GM12878 (cell line): ENCODE results near the gene TACC2. TPM values are rescaled to one million over a fixed set of nuclear protein-coding genes. Genes with fewer than 3 reads are reported as not detected.

Experiments
- ATAC-seq: fragments of 200-7000 bp; cut with Tn5 transposase; 3 replicates; pipeline ENCODE4 v1.9.1; 2020; ENCODE audit warnings: mild to moderate bottlenecking, moderate library complexity
- BruUV-seq: library from RNA; stranded (reverse); fragments of 400-500 nt; replicated peaks from 2 replicates; lab custom pipeline; 2021; lab: Mats Ljungman, UMichigan
- CTCF ChIA-PET: fragments of 300-600 bp; sonication (Branson Sonifier 250); formaldehyde crosslinking; extraction: SDS; loops from one replicate; lab custom pipeline; 2021; ENCODE audit warnings: inconsistent platforms; lab: Yijun Ruan, JAX
- POLR2A ChIA-PET: fragments of 350-600 bp; formaldehyde crosslinking; extraction: SDS; loops from one replicate; lab custom pipeline; 2021; ENCODE audit warnings: inconsistent platforms; lab: Charles Lee
- RAD21 ChIA-PET: fragments of 300-600 bp; sonication (Branson Sonifier 250); formaldehyde crosslinking; loops from one replicate; lab custom pipeline; 2023; ENCODE audit warnings: antibody characterized with exemption; ENCODE audit not compliant: unreplicated experiment; lab: Charles Lee
- SMC1A ChIA-PET: fragments of 300-600 bp; sonication (Branson Sonifier 250); formaldehyde crosslinking; loops from one replicate; lab custom pipeline; 2023; ENCODE audit not compliant: unreplicated experiment, uncharacterized antibody; lab: Charles Lee
- DNase-seq: peaks from one replicate; pipeline ENCODE4 v3.0.0-alpha.2; 2011; ENCODE audit warnings: low read depth, low spot score
- FAIRE-seq: peaks from 3 replicates; lab custom pipeline; 2011; peaks lifted over from hg19 to GRCh38; lab: Jason Lieb, UNC
- H2AFZ ChIP-seq: 2 replicates; pipeline ENCODE4 v1.6.0; 2011; ENCODE audit warnings: low read depth, low read length, control low read depth; ENCODE audit not compliant: control insufficient read depth
- H3K27ac ChIP-seq: 2 replicates; pipeline ENCODE4 v1.5.1; 2011; ENCODE audit warnings: control low read depth; ENCODE audit not compliant: control insufficient read depth, insufficient read depth
- H3K27me3 ChIP-seq, 2 experiments: replicated peaks in 1 of 2; 2 replicates each; pipeline versions ENCODE4 v1.6.0 to v1.6.1; 2011; ENCODE audit warnings: low read length in 1 of 2; ENCODE audit not compliant: control insufficient read depth in 2 of 2, insufficient read depth in 2 of 2
- H3K36me3 ChIP-seq, 2 experiments: 2 replicates each; pipeline ENCODE4 v1.5.1; 2011; ENCODE audit warnings: low read length in 1 of 2; ENCODE audit not compliant: control insufficient read depth in 2 of 2, insufficient read depth in 2 of 2
- H3K4me1 ChIP-seq: 2 replicates; pipeline ENCODE4 v1.6.1; 2011; ENCODE audit warnings: mild to moderate bottlenecking, low read length, moderate library complexity, mixed read lengths; ENCODE audit not compliant: control insufficient read depth, insufficient read depth
- H3K4me2 ChIP-seq: 2 replicates; pipeline ENCODE4 v1.6.0; 2011; ENCODE audit warnings: control low read depth; ENCODE audit not compliant: control insufficient read depth, insufficient read depth
- H3K4me3 ChIP-seq: fragments of 200-600 bp; sonication (generic); 2 replicates; pipeline ENCODE4 v1.5.1; 2016
- H3K79me2 ChIP-seq: 2 replicates; pipeline ENCODE4 v1.6.0; 2011; ENCODE audit warnings: low read length; ENCODE audit not compliant: control insufficient read depth, insufficient read depth
- H3K9ac ChIP-seq: 2 replicates; pipeline ENCODE4 v1.8.0; 2011; ENCODE audit warnings: low read length, control low read depth, mixed read lengths; ENCODE audit not compliant: control insufficient read depth, insufficient read depth
- H3K9me3 ChIP-seq: replicated peaks from 3 replicates; pipeline ENCODE4 v1.5.1; 2011; ENCODE audit warnings: mild to moderate bottlenecking, low read length; ENCODE audit not compliant: control insufficient read depth, insufficient read depth
- H4K20me1 ChIP-seq: 2 replicates; pipeline ENCODE4 v1.6.0; 2011; ENCODE audit not compliant: control insufficient read depth, insufficient read depth
- CHD1 ChIP-seq: IDR thresholded peaks from 2 replicates; pipeline ENCODE4 v1.6.1; 2012; ENCODE audit warnings: low read depth, low read length, improper control_type of control experiment
- ETV6 ChIP-seq, 2 experiments: fragments of 450-650 bp in 1 of 2; IDR thresholded peaks in 1 of 2; conservative IDR thresholded peaks in 1 of 2; 2 replicates each; pipeline ENCODE4 v1.6.1; 2014; ENCODE audit warnings: antibody characterized with exemption in 1 of 2, borderline replicate concordance in 1 of 2, low read depth in 1 of 2, mild to moderate bottlenecking in 1 of 2, moderate library complexity in 1 of 2
- FOS ChIP-seq: IDR thresholded peaks from 3 replicates; pipeline ENCODE4 v1.6.1; 2011; ENCODE audit warnings: borderline replicate concordance; ENCODE audit not compliant: insufficient read length; ENCODE audit errors: extremely low read depth
- HDAC6 ChIP-seq: fragments of 200-600 bp; sonication (generic); IDR thresholded peaks from one replicate; pipeline ENCODE4 v1.8.0; 2017; ENCODE audit warnings: antibody characterized with exemption; ENCODE audit not compliant: unreplicated experiment
- HDGF ChIP-seq: fragments of 450-650 bp; IDR thresholded peaks from 2 replicates; pipeline ENCODE4 v1.6.1; 2016; ENCODE audit warnings: antibody characterized with exemption
- KAT2A ChIP-seq: conservative IDR thresholded peaks from 2 replicates; pipeline ENCODE4 v1.6.1; 2011; ENCODE audit warnings: low read depth, low read length; ENCODE audit not compliant: control insufficient read depth
- RAD51 ChIP-seq: fragments of 450-650 bp; IDR thresholded peaks from 2 replicates; pipeline ENCODE4 v1.6.1; 2016; ENCODE audit warnings: moderate library complexity, mild to moderate bottlenecking, inconsistent platforms
- RCOR1 ChIP-seq: conservative IDR thresholded peaks from 2 replicates; pipeline ENCODE4 v1.6.1; 2012; ENCODE audit warnings: low read depth, low read length, improper control_type of control experiment
- TARDBP ChIP-seq: IDR thresholded peaks from 2 replicates; pipeline ENCODE4 v1.6.1; 2016; ENCODE audit warnings: borderline replicate concordance
- WGBS: methylation state at CpG from one replicate; pipeline ENCODE4 v1.1.6; 2016; ENCODE audit warnings: low lambda C conversion rate; ENCODE audit not compliant: insufficient replicate concordance, insufficient coverage; ENCODE audit errors: missing lambda C conversion rate; 5-methylcytosine and 5-hydroxymethylcytosine counted together
- in situ Hi-C: fragments of 300-500 bp; cut with MboI; formaldehyde crosslinking; loops from 9 replicates; pipeline ENCODE4 v1.14.3; 2018; ENCODE audit warnings: mixed read lengths
- intact Hi-C: fragments of 100-400 bp; cut with micrococcal nuclease; formaldehyde crosslinking; loops from one replicate; pipeline ENCODE4 v1.14.2; 2022; ENCODE audit not compliant: unreplicated experiment
- polyA plus RNA-seq, 11 experiments: library from polyadenylated mRNA; depleted of rRNA in 4 of 11; unstranded in 6 of 11; stranded (reverse) in 5 of 11; fragments of >200 nt; fragmentation: Nextera tagmentation in 4 of 11; fragmentation: Illumina TruSeq in 1 of 11; extraction: Ambion mirVana in 4 of 11; extraction: Trizol in 1 of 11; gene quantifications; 1 replicate in 1 of 11; 2 replicates in 10 of 11; pipeline versions ENCODE4 v1.2.1 to v1.2.3, GENCODE V29; 2011 to 2016; ENCODE audit warnings: inconsistent platforms in 2 of 11, missing spikeins in 2 of 11, low read depth in 1 of 11
- total RNA-seq, 4 experiments: library from RNA; depleted of rRNA in 3 of 4; stranded (reverse); fragments of >200 nt in 3 of 4; fragmentation: Illumina TruSeq in 1 of 4; extraction: Trizol in 1 of 4; gene quantifications; 2 replicates each; pipeline versions ENCODE4 v1.2.1 to v1.2.3, GENCODE V29; 2013 to 2021
- TF ChIP-seq, protein P1 (sequence below): fragments of 450-650 bp; IDR thresholded peaks from 2 replicates; pipeline ENCODE4 v1.6.1; 2016; ENCODE audit warnings: mild to moderate bottlenecking, moderate library complexity, borderline replicate concordance
- TF ChIP-seq, protein P2 (sequence below): IDR thresholded peaks from 2 replicates; pipeline ENCODE4 v1.6.1; 2011; ENCODE audit warnings: low read depth, low read length, improper control_type of control experiment, borderline replicate concordance
- TF ChIP-seq, protein P3 (sequence below): fragments of 450-650 bp; IDR thresholded peaks from 2 replicates; pipeline ENCODE4 v1.6.1; 2017; ENCODE audit warnings: borderline replicate concordance
- TF ChIP-seq, protein P4 (sequence below): IDR thresholded peaks from 2 replicates; pipeline ENCODE4 v1.6.1; 2012; ENCODE audit warnings: low read depth, low read length, improper control_type of control experiment

TACC2 gene
- total and polyA plus RNA-seq, 10 of the 15 experiments (the other 5 are each of a cell fraction or from before 2014, with no cell fraction given) = 0.07 to 0.64 (median 0.13) TPM; not detected in 5

DNA sequence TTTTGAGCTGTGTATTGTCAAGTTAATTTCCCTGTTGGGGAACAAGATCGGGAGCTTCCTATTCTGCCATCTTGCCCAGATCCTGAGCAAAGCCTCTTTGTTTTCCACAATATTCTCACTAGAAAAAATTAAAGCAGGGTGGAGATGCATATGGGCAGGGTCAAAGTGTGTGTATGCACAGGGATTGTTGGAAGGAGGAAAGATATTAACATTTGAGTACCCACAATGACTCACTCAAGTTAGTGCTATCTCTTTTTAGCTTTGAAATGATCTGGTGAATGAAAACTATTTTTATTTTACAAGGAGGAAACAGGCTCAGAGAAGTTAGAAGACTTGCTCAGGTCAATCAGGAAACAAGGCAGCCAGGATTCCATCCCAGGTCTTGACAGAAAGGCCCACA, 275.5 kb downstream of the TACC2 start (continued):
- no peak for TF ChIP-seq KAT2A
- TF ChIP-seq ETV6 (conservative IDR thresholded peaks at IDR 0.05 in 1 of 2, IDR thresholded peaks at IDR 0.05 in 1 of 2; ENCODE audit: borderline replicate concordance in 1 of 2, low read depth in 1 of 2) = no peak
- no peak for TF ChIP-seq TARDBP
- no peak for TF ChIP-seq HDAC6

DNA sequence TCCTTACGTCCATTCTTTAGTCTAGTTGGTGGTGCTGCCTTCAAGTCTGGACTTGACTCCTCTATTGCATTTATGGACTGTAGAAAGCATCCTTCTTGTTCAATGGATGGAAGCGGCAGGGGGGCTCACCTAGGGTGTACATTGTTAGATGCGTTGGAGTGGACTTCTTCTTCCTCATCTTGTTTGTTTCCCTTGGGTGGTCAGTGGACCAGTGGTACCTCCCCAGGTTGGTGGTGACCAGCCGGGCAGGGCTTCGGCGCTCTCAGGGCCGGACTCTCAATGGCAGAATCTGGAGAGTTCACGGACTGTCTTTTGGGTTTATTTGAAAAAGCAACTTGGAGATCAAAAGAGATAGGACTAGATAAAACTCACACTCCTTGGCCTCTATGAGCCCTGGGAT, 276.0 kb downstream of the TACC2 start:
- 60% methylated on average over 8 of the region's 8 CpGs for WGBS

More for the DNA sequence above, 276.0 kb downstream of the TACC2 start:
- ChIA-PET POLR2A (no interaction called here), CTCF (interaction anchor here (1.6 kb wide), 1 partner anchor 170 kb away, joined by 4 read pairs; no protein-coding TSS in a partner anchor), SMC1A (interaction anchor here (1.0 kb wide), 1 partner anchor 32 kb away, joined by 4 read pairs; no protein-coding TSS in a partner anchor), RAD21 (no interaction called here)
- intact Hi-C loops (no loop called here), in situ Hi-C loops (no loop called here)
- DNase-seq (no peak), ATAC-seq (no peak), FAIRE-seq (no peak)
- Histone ChIP-seq H3K4me2 (no peak overlapping the region), H4K20me1 (no peaks in the 10 kb centered on the region), H2AFZ (no peak overlapping the region), H3K36me3 (no peaks in the 10 kb centered on the region), H3K79me2 (no peaks in the 10 kb centered on the region), H3K27ac (no peak overlapping the region), H3K9ac (no peak overlapping the region), H3K9me3 (no peaks in the 10 kb centered on the region; the same call in 2 of the 3 replicates), H3K27me3 (no peaks in the 10 kb centered on the region), H3K4me3 (no peak overlapping the region), H3K4me1 (no peaks in the 10 kb centered on the region)
- BruUV-seq = no TSS peak
- TF ChIP-seq, protein P1, sequence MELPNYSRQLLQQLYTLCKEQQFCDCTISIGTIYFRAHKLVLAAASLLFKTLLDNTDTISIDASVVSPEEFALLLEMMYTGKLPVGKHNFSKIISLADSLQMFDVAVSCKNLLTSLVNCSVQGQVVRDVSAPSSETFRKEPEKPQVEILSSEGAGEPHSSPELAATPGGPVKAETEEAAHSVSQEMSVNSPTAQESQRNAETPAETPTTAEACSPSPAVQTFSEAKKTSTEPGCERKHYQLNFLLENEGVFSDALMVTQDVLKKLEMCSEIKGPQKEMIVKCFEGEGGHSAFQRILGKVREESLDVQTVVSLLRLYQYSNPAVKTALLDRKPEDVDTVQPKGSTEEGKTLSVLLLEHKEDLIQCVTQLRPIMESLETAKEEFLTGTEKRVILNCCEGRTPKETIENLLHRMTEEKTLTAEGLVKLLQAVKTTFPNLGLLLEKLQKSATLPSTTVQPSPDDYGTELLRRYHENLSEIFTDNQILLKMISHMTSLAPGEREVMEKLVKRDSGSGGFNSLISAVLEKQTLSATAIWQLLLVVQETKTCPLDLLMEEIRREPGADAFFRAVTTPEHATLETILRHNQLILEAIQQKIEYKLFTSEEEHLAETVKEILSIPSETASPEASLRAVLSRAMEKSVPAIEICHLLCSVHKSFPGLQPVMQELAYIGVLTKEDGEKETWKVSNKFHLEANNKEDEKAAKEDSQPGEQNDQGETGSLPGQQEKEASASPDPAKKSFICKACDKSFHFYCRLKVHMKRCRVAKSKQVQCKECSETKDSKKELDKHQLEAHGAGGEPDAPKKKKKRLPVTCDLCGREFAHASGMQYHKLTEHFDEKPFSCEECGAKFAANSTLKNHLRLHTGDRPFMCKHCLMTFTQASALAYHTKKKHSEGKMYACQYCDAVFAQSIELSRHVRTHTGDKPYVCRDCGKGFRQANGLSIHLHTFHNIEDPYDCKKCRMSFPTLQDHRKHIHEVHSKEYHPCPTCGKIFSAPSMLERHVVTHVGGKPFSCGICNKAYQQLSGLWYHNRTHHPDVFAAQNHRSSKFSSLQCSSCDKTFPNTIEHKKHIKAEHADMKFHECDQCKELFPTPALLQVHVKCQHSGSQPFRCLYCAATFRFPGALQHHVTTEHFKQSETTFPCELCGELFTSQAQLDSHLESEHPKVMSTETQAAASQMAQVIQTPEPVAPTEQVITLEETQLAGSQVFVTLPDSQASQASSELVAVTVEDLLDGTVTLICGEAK = no peak
- TF ChIP-seq RAD51 (no peak), FOS (no peak), CHD1 (no peak), RCOR1 (no peak), HDGF (no peak)
- TF ChIP-seq, protein P2, sequence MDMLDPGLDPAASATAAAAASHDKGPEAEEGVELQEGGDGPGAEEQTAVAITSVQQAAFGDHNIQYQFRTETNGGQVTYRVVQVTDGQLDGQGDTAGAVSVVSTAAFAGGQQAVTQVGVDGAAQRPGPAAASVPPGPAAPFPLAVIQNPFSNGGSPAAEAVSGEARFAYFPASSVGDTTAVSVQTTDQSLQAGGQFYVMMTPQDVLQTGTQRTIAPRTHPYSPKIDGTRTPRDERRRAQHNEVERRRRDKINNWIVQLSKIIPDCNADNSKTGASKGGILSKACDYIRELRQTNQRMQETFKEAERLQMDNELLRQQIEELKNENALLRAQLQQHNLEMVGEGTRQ = no peak
- TF ChIP-seq, protein P3, sequence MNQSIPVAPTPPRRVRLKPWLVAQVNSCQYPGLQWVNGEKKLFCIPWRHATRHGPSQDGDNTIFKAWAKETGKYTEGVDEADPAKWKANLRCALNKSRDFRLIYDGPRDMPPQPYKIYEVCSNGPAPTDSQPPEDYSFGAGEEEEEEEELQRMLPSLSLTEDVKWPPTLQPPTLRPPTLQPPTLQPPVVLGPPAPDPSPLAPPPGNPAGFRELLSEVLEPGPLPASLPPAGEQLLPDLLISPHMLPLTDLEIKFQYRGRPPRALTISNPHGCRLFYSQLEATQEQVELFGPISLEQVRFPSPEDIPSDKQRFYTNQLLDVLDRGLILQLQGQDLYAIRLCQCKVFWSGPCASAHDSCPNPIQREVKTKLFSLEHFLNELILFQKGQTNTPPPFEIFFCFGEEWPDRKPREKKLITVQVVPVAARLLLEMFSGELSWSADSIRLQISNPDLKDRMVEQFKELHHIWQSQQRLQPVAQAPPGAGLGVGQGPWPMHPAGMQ = no peak
- TF ChIP-seq, protein P4, sequence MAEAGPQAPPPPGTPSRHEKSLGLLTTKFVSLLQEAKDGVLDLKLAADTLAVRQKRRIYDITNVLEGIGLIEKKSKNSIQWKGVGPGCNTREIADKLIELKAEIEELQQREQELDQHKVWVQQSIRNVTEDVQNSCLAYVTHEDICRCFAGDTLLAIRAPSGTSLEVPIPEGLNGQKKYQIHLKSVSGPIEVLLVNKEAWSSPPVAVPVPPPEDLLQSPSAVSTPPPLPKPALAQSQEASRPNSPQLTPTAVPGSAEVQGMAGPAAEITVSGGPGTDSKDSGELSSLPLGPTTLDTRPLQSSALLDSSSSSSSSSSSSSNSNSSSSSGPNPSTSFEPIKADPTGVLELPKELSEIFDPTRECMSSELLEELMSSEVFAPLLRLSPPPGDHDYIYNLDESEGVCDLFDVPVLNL = no peak
